GM12864 (cell line): ENCODE measurements around the gene BLACAT1.
"Not testable (repeated sequence)": the region's sequence is repeated elsewhere in the genome, so short reads cannot be mapped to it uniquely, and the experiment has no call there.

Experiments used
- DNase-seq: peaks from one replicate; pipeline ENCODE4 v3.0.0-alpha.2; 2011; ENCODE audit warnings: low read depth
- H3K4me3 ChIP-seq: 2 replicates; pipeline ENCODE4 v1.5.1; 2011; ENCODE audit warnings: mild to moderate bottlenecking, low read depth, low read length, control low read depth
- TF ChIP-seq, protein P1 (sequence below): IDR thresholded peaks from 2 replicates; pipeline ENCODE4 v1.5.1; 2011; ENCODE audit warnings: low read depth, mild to moderate bottlenecking, moderate library complexity, low read length, control low read depth, inconsistent platforms; ENCODE audit errors: missing control alignments

BLACAT1 gene

DNA sequence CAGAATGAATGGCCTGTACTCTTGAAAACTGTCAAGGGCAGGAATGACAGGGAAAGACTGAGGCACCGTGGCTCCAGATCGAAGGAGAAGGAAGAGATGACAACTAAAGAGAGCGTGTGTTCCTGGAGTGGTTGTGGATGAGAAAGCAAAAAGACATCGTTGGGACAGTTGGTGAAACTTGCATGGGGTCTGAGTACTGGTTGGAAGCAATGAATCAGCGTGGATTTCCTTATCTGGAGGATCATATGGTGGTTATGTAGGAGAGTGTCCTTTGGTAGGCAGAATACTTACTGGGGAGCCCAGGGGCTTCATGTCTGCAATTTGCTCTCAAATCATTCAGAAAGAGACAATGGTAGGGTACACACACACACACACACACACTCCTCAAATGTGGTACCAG lies 47.9 kb downstream of the BLACAT1 start:
- no peak overlapping the region for H3K4me3 ChIP-seq
- DNase-seq, result no peak
- TF ChIP-seq, protein P1, sequence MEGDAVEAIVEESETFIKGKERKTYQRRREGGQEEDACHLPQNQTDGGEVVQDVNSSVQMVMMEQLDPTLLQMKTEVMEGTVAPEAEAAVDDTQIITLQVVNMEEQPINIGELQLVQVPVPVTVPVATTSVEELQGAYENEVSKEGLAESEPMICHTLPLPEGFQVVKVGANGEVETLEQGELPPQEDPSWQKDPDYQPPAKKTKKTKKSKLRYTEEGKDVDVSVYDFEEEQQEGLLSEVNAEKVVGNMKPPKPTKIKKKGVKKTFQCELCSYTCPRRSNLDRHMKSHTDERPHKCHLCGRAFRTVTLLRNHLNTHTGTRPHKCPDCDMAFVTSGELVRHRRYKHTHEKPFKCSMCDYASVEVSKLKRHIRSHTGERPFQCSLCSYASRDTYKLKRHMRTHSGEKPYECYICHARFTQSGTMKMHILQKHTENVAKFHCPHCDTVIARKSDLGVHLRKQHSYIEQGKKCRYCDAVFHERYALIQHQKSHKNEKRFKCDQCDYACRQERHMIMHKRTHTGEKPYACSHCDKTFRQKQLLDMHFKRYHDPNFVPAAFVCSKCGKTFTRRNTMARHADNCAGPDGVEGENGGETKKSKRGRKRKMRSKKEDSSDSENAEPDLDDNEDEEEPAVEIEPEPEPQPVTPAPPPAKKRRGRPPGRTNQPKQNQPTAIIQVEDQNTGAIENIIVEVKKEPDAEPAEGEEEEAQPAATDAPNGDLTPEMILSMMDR, result no peak

DNA sequence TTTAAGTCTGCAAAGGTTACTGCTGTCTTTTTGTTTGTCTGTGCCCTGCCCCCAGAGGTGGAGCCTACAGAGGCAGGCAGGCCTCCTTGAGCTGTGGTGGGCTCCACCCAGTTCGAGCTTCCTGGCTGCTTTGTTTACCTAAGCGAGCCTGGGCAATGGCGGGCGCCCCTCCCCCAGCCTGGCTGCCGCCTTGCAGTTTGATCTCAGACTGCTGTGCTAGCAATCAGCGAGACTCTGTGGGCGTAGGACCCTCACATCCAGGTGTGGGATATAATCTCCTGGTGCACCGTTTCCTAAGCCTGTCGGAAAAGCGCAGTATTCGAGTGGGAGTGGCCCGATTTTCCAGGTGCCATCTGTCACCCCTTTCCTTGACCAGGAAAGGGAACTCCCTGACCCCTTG lies 49.6 kb downstream of the BLACAT1 start:
- not testable (repeated sequence) for H3K4me3 ChIP-seq, DNase-seq
